Stimulated activated CD4-positive, alpha-beta T cell treated with anti-CD3 and anti-CD28 coated beads, Interleukin-1b, Interleukin-23, amount 100 ng/mL, for 4 hours (primary cell): ENCODE results near the gene CHEK1.
"Not testable (repeated sequence)": the region's sequence is repeated elsewhere in the genome, so short reads cannot be mapped to it uniquely, and the experiment has no call there.

Experiments
- DNase-seq, 2 donors: peaks; one replicate each; pipeline ENCODE4 v3.0.0-alpha.2; 2020; ENCODE audit warnings: low read depth in 2 of 2

The CHEK1 gene

GRCh38 chr11:125701018-125701610 is 76.2 kb downstream of the CHEK1 start:
- DNase-seq: no peak

DNA sequence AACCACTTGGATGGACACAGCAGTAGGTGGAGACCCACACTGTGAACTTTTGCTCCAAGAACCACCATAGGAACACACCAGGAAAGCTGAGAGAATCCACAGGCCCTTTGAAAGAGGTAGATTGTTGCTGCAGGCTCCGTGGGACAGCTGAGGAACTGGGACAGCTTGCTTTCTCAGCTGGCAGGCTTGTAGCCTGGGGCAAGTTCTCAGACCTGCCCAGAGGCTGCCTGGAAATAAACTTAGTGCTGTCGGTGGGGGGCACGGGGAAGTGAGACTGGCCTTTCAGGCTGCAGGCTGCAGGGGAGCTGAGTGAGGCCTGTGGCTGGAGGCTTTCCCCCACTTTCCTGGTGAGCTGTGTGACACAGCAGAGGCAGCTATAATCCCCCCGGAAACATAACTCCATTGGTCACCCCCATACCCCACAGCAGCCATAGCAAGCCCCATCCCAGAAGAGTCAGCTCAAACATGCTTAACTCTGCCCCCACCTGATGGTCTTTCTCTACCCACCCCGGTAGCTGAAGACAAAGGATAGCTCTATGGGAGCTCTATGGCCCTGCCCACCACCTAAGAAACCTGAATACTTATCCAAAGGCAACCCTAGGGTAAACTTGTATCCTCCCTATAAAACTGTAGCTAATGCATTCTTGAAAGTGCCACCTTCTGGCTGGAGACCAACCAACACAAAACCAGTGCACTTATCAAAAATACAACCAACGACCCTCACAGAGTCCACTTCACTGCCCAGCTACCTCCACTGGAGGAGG is 77.1 kb downstream of the CHEK1 start:
- no peak for DNase-seq

DNA sequence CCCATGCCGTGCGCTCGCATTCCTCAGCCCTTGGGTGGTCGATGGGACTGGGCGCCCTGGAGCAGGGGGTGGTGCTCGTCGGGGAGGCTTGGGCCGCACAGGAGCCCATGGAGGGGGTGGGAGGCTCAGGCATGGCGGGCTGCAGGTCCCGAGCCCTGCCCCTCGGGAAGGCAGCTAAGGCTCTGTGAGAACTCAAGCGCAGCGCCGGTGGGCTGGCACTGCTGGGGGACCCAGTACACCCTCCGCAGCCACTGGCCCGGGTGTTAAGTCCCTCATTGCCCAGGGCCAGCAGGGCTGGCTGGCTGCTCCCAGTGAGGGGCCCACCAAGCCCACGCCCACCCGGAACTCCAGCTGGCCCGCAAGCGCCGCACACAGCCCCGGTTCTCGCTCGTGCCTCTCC is 79.7 kb downstream of the CHEK1 start:
- DNase-seq: not testable (repeated sequence)

- no peak for DNase-seq
Observed at GRCh38 chr11:125720781-125721180, 95.8 kb downstream of the CHEK1 start.

DNA sequence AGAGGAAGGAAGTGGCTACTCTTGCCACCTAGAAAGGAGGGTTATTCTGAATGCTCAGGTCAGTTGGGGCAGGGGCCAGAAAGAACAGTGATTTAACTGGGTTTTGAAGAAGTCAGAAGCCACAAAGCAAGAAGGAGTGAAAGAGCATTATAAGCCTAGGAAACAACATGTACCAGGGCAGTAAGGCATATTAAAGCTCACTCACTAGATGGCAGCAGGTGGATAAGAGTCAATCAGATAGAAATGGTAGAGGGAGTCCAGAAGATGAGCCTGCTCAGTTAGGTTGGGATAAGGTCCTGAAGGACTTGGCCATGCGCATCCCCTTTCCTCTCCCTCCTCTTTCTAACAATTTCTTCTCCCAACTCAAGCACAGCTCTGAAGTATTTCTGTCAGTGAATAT is 99.2 kb downstream of the CHEK1 start:
- no peak for DNase-seq
